H1 (cell line): Measurements from ENCODE around the gene ZNF484. TPM values are rescaled to one million over a fixed set of nuclear protein-coding genes. Genes with fewer than 3 reads are reported as not detected.

Source experiments
- CTCF ChIA-PET: fragments of 300-600 bp; sonication (Branson Sonifier 250); formaldehyde crosslinking; loops from one replicate; lab custom pipeline; 2021; ENCODE audit not compliant: partially characterized antibody; lab: Charles Lee
- POLR2A ChIA-PET: fragments of 300-600 bp; sonication (Branson Sonifier 250); formaldehyde crosslinking; loops from one replicate; lab custom pipeline; 2021; ENCODE audit warnings: inconsistent platforms; ENCODE audit not compliant: partially characterized antibody; lab: Charles Lee
- DNase-seq, 2 experiments: peaks; one replicate each; pipeline versions ENCODE4 v3.0.0 to v3.0.0-alpha.2; 2010 to 2022; ENCODE audit warnings: low spot score in 2 of 2, low read depth in 1 of 2, mixed read lengths in 1 of 2
- FAIRE-seq: peaks from 2 replicates; lab custom pipeline; 2011; peaks lifted over from hg19 to GRCh38; lab: Jason Lieb, UNC
- H2AFZ ChIP-seq: 2 replicates; pipeline ENCODE4 v1.8.1; 2012; ENCODE audit warnings: low read length, inconsistent platforms
- H2AK5ac ChIP-seq: 2 replicates; pipeline ENCODE4 v1.6.1; 2013; ENCODE audit warnings: low read depth, low read length
- H2BK120ac ChIP-seq: replicated peaks from 2 replicates; pipeline ENCODE3; 2013; ENCODE audit warnings: low read depth, low read length, inconsistent platforms
- H2BK12ac ChIP-seq: 2 replicates; pipeline ENCODE4 v1.6.1; 2013; ENCODE audit warnings: low read depth, low read length
- H2BK15ac ChIP-seq: 2 replicates; pipeline ENCODE4 v1.6.1; 2013; ENCODE audit warnings: low read length
- H2BK20ac ChIP-seq: 2 replicates; pipeline ENCODE4 v1.6.1; 2013; ENCODE audit warnings: low read length
- H2BK5ac ChIP-seq: 2 replicates; pipeline ENCODE4 v1.6.1; 2013; ENCODE audit warnings: low read depth, low read length
- H3K14ac ChIP-seq: 2 replicates; pipeline ENCODE4 v1.6.1; 2013; ENCODE audit warnings: inconsistent platforms; ENCODE audit not compliant: insufficient read length
- H3K18ac ChIP-seq: 2 replicates; pipeline ENCODE4 v1.6.1; 2013; ENCODE audit warnings: low read length; ENCODE audit errors: extremely low read depth
- H3K23ac ChIP-seq: 2 replicates; pipeline ENCODE4 v1.6.1; 2013; ENCODE audit warnings: inconsistent platforms; ENCODE audit not compliant: insufficient read length
- H3K23me2 ChIP-seq: 2 replicates; pipeline ENCODE4 v1.6.1; 2013; ENCODE audit warnings: low read depth, low read length
- H3K27ac ChIP-seq: 2 replicates; pipeline ENCODE4 v1.6.1; 2011; ENCODE audit warnings: low read depth, low read length, inconsistent platforms
- H3K27me3 ChIP-seq, 4 experiments: replicated peaks in 1 of 4; 1 replicate in 1 of 4; 2 replicates in 3 of 4; pipeline versions ENCODE4 v1.6.1 to v1.8.1; 2011 to 2013; ENCODE audit warnings: low read length in 3 of 4, mild to moderate bottlenecking in 3 of 4, inconsistent platforms in 2 of 4, mixed read lengths in 2 of 4, moderate library complexity in 1 of 4; ENCODE audit not compliant: control insufficient read depth in 3 of 4, insufficient read depth in 3 of 4; ENCODE audit errors: extremely low read depth in 1 of 4
- H3K36me3 ChIP-seq, 4 experiments: 2 replicates each; pipeline versions ENCODE4 v1.6.1 to v1.8.1; 2011 to 2013; ENCODE audit warnings: mild to moderate bottlenecking in 4 of 4, low read length in 3 of 4, moderate library complexity in 2 of 4, control low read depth in 1 of 4, inconsistent platforms in 1 of 4; ENCODE audit not compliant: insufficient read depth in 4 of 4, control insufficient read depth in 2 of 4
- H3K4ac ChIP-seq: replicated peaks from 2 replicates; pipeline ENCODE3; 2013; ENCODE audit warnings: low read length, low read depth, mixed read lengths, inconsistent platforms; ENCODE audit not compliant: insufficient read length
- H3K4me1 ChIP-seq, 4 experiments: replicated peaks in 1 of 4; 1 replicate in 1 of 4; 2 replicates in 3 of 4; pipeline versions ENCODE4 v1.6.1 to v1.8.1; 2011 to 2013; ENCODE audit warnings: low read length in 3 of 4, inconsistent platforms in 2 of 4, mixed read lengths in 1 of 4; ENCODE audit not compliant: insufficient read depth in 4 of 4, control insufficient read depth in 3 of 4
- H3K4me2 ChIP-seq, 2 experiments: 2 replicates each; pipeline versions ENCODE4 v1.6.1 to v1.8.1; 2011 to 2013; ENCODE audit warnings: low read depth in 2 of 2, low read length in 2 of 2, control low read depth in 1 of 2, inconsistent platforms in 1 of 2, mild to moderate bottlenecking in 1 of 2; ENCODE audit not compliant: insufficient read depth in 1 of 2
- H3K4me3 ChIP-seq, 4 experiments: fragments of 200-600, 300-600 bp in 1 of 4; sonication (generic), shearing (Covaris generic), sonication (Bioruptor Twin) in 1 of 4; 2 replicates each; pipeline versions ENCODE4 v1.5.1 to v1.8.1; 2011 to 2016; ENCODE audit warnings: low read length in 4 of 4, low read depth in 3 of 4, control low read depth in 2 of 4, inconsistent platforms in 2 of 4, mild to moderate bottlenecking in 2 of 4, mixed read lengths in 1 of 4, moderate library complexity in 1 of 4; ENCODE audit not compliant: insufficient read depth in 2 of 4; ENCODE audit errors: extremely low read depth in 1 of 4
- H3K56ac ChIP-seq: replicated peaks from 2 replicates; pipeline ENCODE3; 2013; ENCODE audit warnings: low read depth, mild to moderate bottlenecking, mixed read lengths, low read length, inconsistent platforms; ENCODE audit not compliant: insufficient read length
- H3K79me1 ChIP-seq: 2 replicates; pipeline ENCODE4 v1.6.1; 2013; ENCODE audit warnings: low read depth, low read length, control low read depth
- H3K79me2 ChIP-seq, 2 experiments: 2 replicates each; pipeline versions ENCODE4 v1.6.1 to v1.8.1; 2012 to 2013; ENCODE audit warnings: low read length in 2 of 2, mild to moderate bottlenecking in 2 of 2, inconsistent platforms in 1 of 2; ENCODE audit not compliant: insufficient read depth in 2 of 2, control insufficient read depth in 1 of 2
- H3K9ac ChIP-seq, 4 experiments: replicated peaks in 1 of 4; 1 replicate in 1 of 4; 2 replicates in 3 of 4; pipeline versions ENCODE4 v1.6.1 to v1.8.1; 2011 to 2013; ENCODE audit warnings: low read depth in 3 of 4, low read length in 3 of 4, control low read depth in 2 of 4, mild to moderate bottlenecking in 2 of 4, moderate library complexity in 2 of 4, inconsistent platforms in 1 of 4; ENCODE audit errors: extremely low read depth in 1 of 4
- H3K9me3 ChIP-seq, 2 experiments: 2 replicates each; pipeline versions ENCODE4 v1.6.1 to v1.8.1; 2012 to 2013; ENCODE audit warnings: mild to moderate bottlenecking in 2 of 2, moderate library complexity in 2 of 2, control low read depth in 1 of 2, inconsistent platforms in 1 of 2, low read depth in 1 of 2, low read length in 1 of 2, mixed read lengths in 1 of 2; ENCODE audit not compliant: insufficient read depth in 2 of 2
- H4K20me1 ChIP-seq, 2 experiments: replicated peaks in 1 of 2; 2 replicates each; pipeline versions ENCODE3 to v1.8.1; 2011 to 2013; ENCODE audit warnings: inconsistent platforms in 2 of 2, low read length in 2 of 2, mild to moderate bottlenecking in 1 of 2; ENCODE audit not compliant: insufficient read depth in 2 of 2, control insufficient read depth in 1 of 2
- H4K5ac ChIP-seq: 2 replicates; pipeline ENCODE4 v1.6.1; 2013; ENCODE audit warnings: low read length, low read depth, mixed read lengths, inconsistent platforms; ENCODE audit not compliant: insufficient read length
- H4K8ac ChIP-seq: 2 replicates; pipeline ENCODE4 v1.8.0; 2013; ENCODE audit warnings: mild to moderate bottlenecking, moderate library complexity, low read length, inconsistent platforms; ENCODE audit not compliant: insufficient read depth; ENCODE audit errors: extremely low read depth
- H4K91ac ChIP-seq: replicated peaks from 2 replicates; pipeline ENCODE3; 2013; ENCODE audit warnings: low read length, mixed read lengths, inconsistent platforms; ENCODE audit not compliant: insufficient read length
- CEBPB ChIP-seq: IDR thresholded peaks from 2 replicates; pipeline ENCODE4 v1.6.1; 2012; ENCODE audit warnings: low read depth, low read length
- FOSL1 ChIP-seq: IDR thresholded peaks from 2 replicates; pipeline ENCODE4 v1.6.1; 2011; ENCODE audit warnings: mild to moderate bottlenecking, low read depth, low read length, moderate library complexity; ENCODE audit not compliant: insufficient read depth
- JUND ChIP-seq: IDR thresholded peaks from 2 replicates; pipeline ENCODE4 v1.6.1; 2011; ENCODE audit warnings: mild to moderate bottlenecking, improper control_type of control experiment, low read length
- KDM4A ChIP-seq: IDR thresholded peaks from one replicate; pipeline ENCODE4 v1.7.1; 2012; ENCODE audit warnings: low read depth, mild to moderate bottlenecking, moderate library complexity, low read length, inconsistent platforms; ENCODE audit not compliant: severe bottlenecking
- NRF1 ChIP-seq: IDR thresholded peaks from 2 replicates; pipeline ENCODE4 v1.6.1; 2011; ENCODE audit warnings: mild to moderate bottlenecking, low read depth, low read length, improper control_type of control experiment
- PHF8 ChIP-seq: fragments of 200-600 bp; sonication (generic); conservative IDR thresholded peaks from 2 replicates; pipeline ENCODE4 v1.7.1; 2012; ENCODE audit warnings: low read depth, mild to moderate bottlenecking, inconsistent platforms, low read length, moderate library complexity
- RXRA ChIP-seq: IDR thresholded peaks from 2 replicates; pipeline ENCODE4 v1.6.1; 2011; ENCODE audit warnings: low read depth, mild to moderate bottlenecking, low read length, moderate library complexity; ENCODE audit not compliant: insufficient read depth
- SAP30 ChIP-seq: fragments of 300-600 bp; sonication (generic); IDR thresholded peaks from 2 replicates; pipeline ENCODE4 v1.7.1; 2012; ENCODE audit warnings: low read length, moderate library complexity, mild to moderate bottlenecking, inconsistent platforms; ENCODE audit not compliant: insufficient read depth, insufficient replicate concordance
- SIN3A ChIP-seq, 2 experiments: IDR thresholded peaks in 1 of 2; conservative IDR thresholded peaks in 1 of 2; 2 replicates each; pipeline ENCODE4 v1.6.1; 2011 to 2012; ENCODE audit warnings: low read length in 2 of 2, improper control_type of control experiment in 1 of 2, low read depth in 1 of 2, mild to moderate bottlenecking in 1 of 2
- SP1 ChIP-seq: IDR thresholded peaks from 2 replicates; pipeline ENCODE4 v1.6.1; 2011; ENCODE audit warnings: low read depth, low read length
- TAF7 ChIP-seq: optimal IDR thresholded peaks from 2 replicates; pipeline ENCODE3; 2011; ENCODE audit warnings: low read depth, mild to moderate bottlenecking, inconsistent platforms, low read length, moderate library complexity, borderline replicate concordance
- ZNF274 ChIP-seq: IDR thresholded peaks from 2 replicates; pipeline ENCODE4 v1.7.0; 2012; ENCODE audit warnings: low read length, borderline replicate concordance; ENCODE audit errors: extremely low read depth
- WGBS, 2 experiments: shearing (Covaris generic) in 1 of 2; methylation state at CpG; one replicate each; pipeline versions ENCODE4 v1.1.6 to v1.1.7; 2013 to 2015; ENCODE audit warnings: low lambda C conversion rate in 2 of 2, mixed read lengths in 2 of 2, inconsistent platforms in 1 of 2, low coverage in 1 of 2, missing lambda C conversion rate in 1 of 2; ENCODE audit not compliant: insufficient replicate concordance in 2 of 2, insufficient coverage in 1 of 2, insufficient read length in 1 of 2; ENCODE audit errors: extremely low coverage in 1 of 2, missing lambda C conversion rate in 1 of 2; 5-methylcytosine and 5-hydroxymethylcytosine counted together
- polyA plus RNA-seq, 7 experiments: library from polyadenylated mRNA; depleted of rRNA in 3 of 7; stranded (reverse) in 5 of 7; unstranded in 2 of 7; fragments of >200 nt in 5 of 7; fragments of 200-250 nt in 2 of 7; gene quantifications; 1 replicate in 5 of 7; 2 replicates in 1 of 7; 4 replicates in 1 of 7; pipeline versions ENCODE4 v1.2.1 to v1.2.3, GENCODE V29; 2011 to 2013; ENCODE audit warnings: missing spikeins in 2 of 7, mixed read lengths in 2 of 7
- total RNA-seq: library from RNA; stranded (reverse); fragmentation: NEBNext Ultra II Directional; extraction: Animal tissue kit (Norgen Biotek cat#: 25700); gene quantifications from 2 replicates; pipeline ENCODE4 v1.2.1, GENCODE V29; 2021
- TF ChIP-seq, protein P1 (sequence below): IDR thresholded peaks from 2 replicates; pipeline ENCODE4 v1.6.1; 2011; ENCODE audit warnings: low read depth, mild to moderate bottlenecking, low read length; ENCODE audit not compliant: insufficient read depth

ZNF484 gene
- total and polyA plus RNA-seq, 2 of the 8 experiments (the other 6 are each of a cell fraction or from before 2014, with no cell fraction given), result 1.3 to 11.5 TPM

DNA sequence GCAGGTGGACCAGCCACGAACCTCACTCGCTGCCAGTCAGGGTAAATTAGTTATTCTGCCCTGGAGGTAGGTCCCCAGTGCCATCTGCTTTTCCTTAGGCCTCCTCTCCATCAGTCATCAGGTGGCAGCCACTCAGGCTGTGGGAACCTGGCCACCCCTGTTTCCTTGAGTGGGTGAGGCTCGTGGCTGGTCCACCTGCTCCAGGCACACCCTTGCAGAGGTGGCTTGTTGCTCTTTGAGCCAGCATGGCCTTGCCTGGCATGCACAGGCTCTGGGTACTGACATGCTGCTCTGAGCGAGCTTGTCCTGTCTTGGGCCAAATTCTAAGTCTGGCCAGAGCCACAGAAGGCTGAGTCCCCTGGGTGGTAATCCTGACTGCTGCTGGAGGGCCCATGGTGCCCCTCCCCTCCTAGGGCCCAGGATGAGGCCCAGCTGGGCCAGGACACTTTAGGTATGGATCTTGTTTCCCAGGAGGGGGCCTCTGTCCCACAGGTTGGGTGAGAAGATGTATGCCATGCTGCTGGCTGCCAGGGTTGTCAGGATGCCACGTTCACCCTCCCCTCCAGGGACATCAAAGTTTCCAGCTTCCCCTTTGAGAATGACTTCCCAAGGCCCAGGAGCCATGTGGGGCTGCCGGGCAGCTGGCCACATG, 17.0 kb upstream of the ZNF484 start:
- Histone ChIP-seq H2AK5ac (no peak overlapping the region), H3K14ac (no peak overlapping the region), H3K4ac (peak overlapping the region; percentile 53), H3K27ac (no peak overlapping the region), H3K18ac (no peak overlapping the region), H4K91ac (no peak overlapping the region), H3K23me2 (no peaks in the 10 kb centered on the region), H3K23ac (no peak overlapping the region), H3K79me2 (no peaks in the 10 kb centered on the region), H3K56ac (no peak overlapping the region), H4K5ac (no peak overlapping the region), H3K36me3 (no peaks in the 10 kb centered on the region), H4K8ac (no peak overlapping the region), H3K79me1 (no peaks in the 10 kb centered on the region), H2BK20ac (no peak overlapping the region), H3K4me1 (peaks cover 0 to 5% (median 1%) of the 10 kb centered on the region in 4 experiments; a peak in 4 of 7 replicates), H3K27me3 (no peaks in the 10 kb centered on the region), H2BK15ac (no peak overlapping the region), H3K4me2 (no peak overlapping the region), H2BK12ac (no peak overlapping the region), H2BK120ac (no peak overlapping the region), H2AFZ (no peak overlapping the region), H3K9me3 (no peaks in the 10 kb centered on the region), H3K9ac (no peak overlapping the region), H4K20me1 (no peaks in the 10 kb centered on the region), H2BK5ac (no peak overlapping the region), H3K4me3 (no peak overlapping the region)
- WGBS, 2 experiments, result 89% methylated on average over 6 of the region's 6 CpGs; no CpG with 5 or more reads in 1 of the 2 experiments
- ChIA-PET POLR2A (no interaction called here), CTCF (no interaction called here)
- FAIRE-seq (no peak), DNase-seq (peak in 1 of 2 experiments; percentile 24)
- TF ChIP-seq SIN3A (conservative IDR thresholded peaks at IDR 0.05 in 1 of 2, IDR thresholded peaks at IDR 0.05 in 1 of 2; ENCODE audit: low read depth in 1 of 2, low read length in 2 of 2), result no peak
- TF ChIP-seq CEBPB, result no peak
- no peak for TF ChIP-seq NRF1
- TF ChIP-seq JUND, result no peak
- TF ChIP-seq TAF7, result no peak
- no peak for TF ChIP-seq ZNF274
- TF ChIP-seq SP1, result no peak
- TF ChIP-seq, protein P1, sequence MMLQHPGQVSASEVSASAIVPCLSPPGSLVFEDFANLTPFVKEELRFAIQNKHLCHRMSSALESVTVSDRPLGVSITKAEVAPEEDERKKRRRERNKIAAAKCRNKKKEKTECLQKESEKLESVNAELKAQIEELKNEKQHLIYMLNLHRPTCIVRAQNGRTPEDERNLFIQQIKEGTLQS, result no peak
- TF ChIP-seq KDM4A, result no peak
- no peak for TF ChIP-seq PHF8
- TF ChIP-seq RXRA, result no peak
- TF ChIP-seq SAP30, result no peak
- no peak for TF ChIP-seq FOSL1
